DMS79 treated with DMSO at 0.1 percent for 48 hours (cell line): ENCODE measurements around the gene TSPEAR.
A peak's percentile ranks its signal among the peaks of the same experiment; 100 is the strongest.

ENCODE experiments used
- DNase-seq: peaks from one replicate; lab custom pipeline; 2025; lab: John Stamatoyannopoulos, UW

Gene TSPEAR

GRCh38 chr21:44515359-44516165 is 195.8 kb downstream of the TSPEAR start:
- no peak for DNase-seq

GRCh38 chr21:44514746-44515358 is 196.5 kb downstream of the TSPEAR start:
- DNase-seq: no peak

GRCh38 chr21:44514218-44514520 is 197.2 kb downstream of the TSPEAR start:
- DNase-seq: no peak

- peak; percentile 72 for DNase-seq
These were observed 197.8 kb downstream of the TSPEAR start for GRCh38 chr21:44513389-44514217.

- DNase-seq: no peak
These were observed 198.6 kb downstream of the TSPEAR start for GRCh38 chr21:44512496-44513388.

GRCh38 chr21:44511938-44512275 is 199.5 kb downstream of the TSPEAR start:
- no peak for DNase-seq

- no peak for DNase-seq
These were observed 200.0 kb downstream of the TSPEAR start for GRCh38 chr21:44511219-44511937.

- DNase-seq: no peak
These were observed 200.7 kb downstream of the TSPEAR start for GRCh38 chr21:44510508-44511218.

GRCh38 chr21:44510109-44510507 is 201.3 kb downstream of the TSPEAR start:
- no peak for DNase-seq

GRCh38 chr21:44509539-44509938 is 201.8 kb downstream of the TSPEAR start:
- DNase-seq: peak; percentile 43

GRCh38 chr21:44508711-44509445 is 202.5 kb downstream of the TSPEAR start:
- DNase-seq: no peak

GRCh38 chr21:44508426-44508710 is 203.0 kb downstream of the TSPEAR start:
- no peak for DNase-seq

- no peak for DNase-seq
These were observed 203.5 kb downstream of the TSPEAR start for GRCh38 chr21:44507673-44508425.

GRCh38 chr21:44506279-44507255 is 204.8 kb downstream of the TSPEAR start:
- no peak for DNase-seq

- DNase-seq: no peak
These were observed 205.6 kb downstream of the TSPEAR start for GRCh38 chr21:44505673-44506278.

GRCh38 chr21:44503901-44504399 is 207.4 kb downstream of the TSPEAR start:
- DNase-seq: no peak
